ENCODE results near the gene KRT6C. TPM values are rescaled to one million over a fixed set of nuclear protein-coding genes. Genes with fewer than 3 reads are reported as not detected.

Gene KRT6C
- total and polyA plus RNA-seq, 5 experiments from 2014 or later, result not detected

GRCh38 chr12:52444647-52445595 lies 28.7 kb downstream of the KRT6C start:
- H3K27me3 Mint-ChIP-seq, result peaks cover 13 to 41% (median 27%) of the 10 kb centered on the region in 5 donors
- POLR2A ChIA-PET, result no interaction called here

DNA sequence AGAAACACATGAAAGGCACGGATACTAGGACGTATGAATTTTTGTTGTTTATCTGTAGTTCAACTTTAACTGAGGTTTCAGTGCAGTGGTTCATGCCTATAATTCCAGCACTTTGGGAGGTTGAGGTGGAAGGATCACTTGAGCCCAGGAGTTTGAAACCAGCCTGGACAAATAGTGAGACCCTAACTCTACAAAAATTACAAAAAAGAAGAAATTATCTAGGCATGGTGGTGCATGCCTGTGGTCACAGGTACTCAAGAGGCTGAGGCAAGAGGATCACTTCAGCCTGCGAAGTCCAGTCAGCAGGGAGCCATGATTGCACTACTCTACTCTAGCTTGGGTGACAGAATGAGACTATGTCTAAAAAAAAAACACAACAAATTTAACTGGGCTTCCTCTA lies 29.6 kb downstream of the KRT6C start:
- Mint-ChIP-seq H3K27ac (no peak overlapping the region), H3K4me3 (no peak overlapping the region), H3K9me3 (no peaks in the 10 kb centered on the region), H3K4me1 (peaks cover 0 to 6% (median 2%) of the 10 kb centered on the region in 4 donors), H3K36me3 (no peaks in the 10 kb centered on the region), H3K27me3 (peaks cover 16 to 47% (median 28%) of the 10 kb centered on the region in 5 donors)
- ATAC-seq (no peak), DNase-seq (no peak)
- POLR2A ChIA-PET, result no interaction called here

More at GRCh38 chr12:52444647-52445595, 28.7 kb downstream of the KRT6C start:
- Mint-ChIP-seq H3K4me1 (peaks cover 0 to 6% (median 2%) of the 10 kb centered on the region in 4 donors), H3K9me3 (no peaks in the 10 kb centered on the region), H3K4me3 (no peak overlapping the region), H3K27ac (no peak overlapping the region), H3K36me3 (no peaks in the 10 kb centered on the region)
- ATAC-seq (no peak), DNase-seq (no peak)

DNA sequence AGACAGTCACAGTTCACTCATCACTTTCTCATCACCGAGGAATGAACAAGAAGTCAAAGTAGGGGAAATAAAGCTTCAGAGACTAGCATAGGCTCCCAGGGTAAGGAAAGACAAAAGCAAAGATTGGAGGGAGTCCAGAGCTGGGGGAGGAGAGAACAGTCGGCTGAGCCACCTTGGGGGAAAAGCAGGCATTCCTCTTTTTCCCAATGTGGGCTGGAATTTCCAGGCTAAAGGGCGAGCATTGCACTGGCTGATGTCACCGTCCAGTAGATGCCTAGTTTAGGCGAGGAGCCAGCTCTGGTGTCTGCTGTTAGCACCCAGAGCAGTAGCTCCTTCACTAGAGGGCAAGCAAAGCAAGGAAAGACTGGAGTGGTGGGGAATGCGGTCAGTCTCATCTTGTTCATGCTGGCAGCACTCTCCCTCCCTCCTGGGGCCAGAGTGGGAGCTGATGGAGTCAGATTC lies 31.0 kb downstream of the KRT6C start:
- ATAC-seq, result no peak
- POLR2A ChIA-PET, result no interaction called here
- peaks cover 16 to 41% (median 28%) of the 10 kb centered on the region in 5 donors for H3K27me3 Mint-ChIP-seq

DNA sequence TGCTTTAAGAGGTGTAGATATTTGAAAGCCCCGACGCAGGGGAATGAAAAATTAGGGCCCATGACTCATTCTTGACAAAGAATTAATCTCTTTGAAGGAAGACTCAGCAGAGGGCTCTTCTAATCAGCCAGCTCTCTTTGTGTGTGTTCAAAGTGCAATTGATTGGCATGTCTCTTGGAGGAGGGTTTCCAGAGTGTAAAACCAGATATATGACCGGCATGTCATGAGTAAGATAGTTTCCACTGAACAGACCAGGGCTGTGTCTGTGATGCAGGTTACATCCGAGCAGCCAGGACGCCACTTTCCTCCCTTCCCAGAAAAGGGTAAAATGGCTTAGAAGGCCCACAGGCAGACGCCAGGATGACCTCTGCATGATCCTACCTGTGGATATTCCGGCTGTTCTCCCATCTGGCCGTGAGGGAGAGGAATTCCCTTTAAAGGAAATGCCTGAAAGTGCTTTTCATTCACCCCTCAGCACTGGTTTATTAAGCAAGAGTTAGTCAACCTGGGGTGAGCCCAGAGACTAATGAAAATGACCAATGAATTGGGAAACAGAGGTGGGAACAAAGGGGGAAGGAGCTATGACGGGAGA lies 32.2 kb downstream of the KRT6C start:
- POLR2A ChIA-PET, result no interaction called here
- H3K9me3 Mint-ChIP-seq, result no peaks in the 10 kb centered on the region
- DNase-seq (no peak), ATAC-seq (no peak)
- peaks cover 0 to 3% (median 2%) of the 10 kb centered on the region in 4 donors for H3K4me1 Mint-ChIP-seq
- peaks cover 22 to 51% (median 35%) of the 10 kb centered on the region in 5 donors for H3K27me3 Mint-ChIP-seq
- no peak overlapping the region for H3K27ac Mint-ChIP-seq
- H3K4me3 Mint-ChIP-seq, result no peak overlapping the region
- H3K36me3 Mint-ChIP-seq, result no peaks in the 10 kb centered on the region

More for the DNA sequence above, 31.0 kb downstream of the KRT6C start:
- H3K36me3 Mint-ChIP-seq, result no peaks in the 10 kb centered on the region
- no peak overlapping the region for H3K4me3 Mint-ChIP-seq
- H3K4me1 Mint-ChIP-seq, result peaks cover 0 to 6% (median 0%) of the 10 kb centered on the region in 4 donors
- no peak overlapping the region for H3K27ac Mint-ChIP-seq
- no peak for DNase-seq
- H3K9me3 Mint-ChIP-seq, result no peaks in the 10 kb centered on the region

DNA sequence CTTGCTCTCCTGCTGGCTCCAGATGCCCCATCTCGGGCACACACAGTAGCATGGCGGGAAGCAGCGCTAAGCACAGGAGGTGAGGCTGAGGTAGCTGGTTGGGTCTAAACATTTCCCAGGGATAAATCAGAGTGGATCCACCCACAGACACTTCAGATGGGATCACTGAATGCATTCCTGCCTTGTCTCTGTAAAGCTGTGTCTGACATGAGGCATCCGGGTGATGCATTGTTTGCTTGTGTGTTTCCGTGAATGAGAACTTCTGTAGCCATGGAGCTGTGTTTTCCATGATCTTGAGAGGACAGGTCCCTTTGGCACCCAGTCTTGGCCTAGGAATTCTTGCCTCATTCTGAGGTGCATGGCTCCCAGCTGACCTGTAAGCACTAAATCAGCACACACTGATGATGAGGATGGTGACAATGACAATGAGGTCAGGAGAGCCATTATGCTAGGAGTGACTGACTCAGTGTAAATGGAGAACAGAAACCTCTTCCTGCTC lies 32.7 kb downstream of the KRT6C start:
- DNase-seq (no peak), ATAC-seq (no peak)
- POLR2A ChIA-PET, result no interaction called here
- Mint-ChIP-seq H3K4me3 (no peak overlapping the region), H3K36me3 (no peaks in the 10 kb centered on the region), H3K4me1 (peaks cover 0 to 3% (median under 1%) of the 10 kb centered on the region in 4 donors), H3K27ac (no peak overlapping the region), H3K9me3 (no peaks in the 10 kb centered on the region), H3K27me3 (peaks cover 22 to 52% (median 33%) of the 10 kb centered on the region in 5 donors)

DNA sequence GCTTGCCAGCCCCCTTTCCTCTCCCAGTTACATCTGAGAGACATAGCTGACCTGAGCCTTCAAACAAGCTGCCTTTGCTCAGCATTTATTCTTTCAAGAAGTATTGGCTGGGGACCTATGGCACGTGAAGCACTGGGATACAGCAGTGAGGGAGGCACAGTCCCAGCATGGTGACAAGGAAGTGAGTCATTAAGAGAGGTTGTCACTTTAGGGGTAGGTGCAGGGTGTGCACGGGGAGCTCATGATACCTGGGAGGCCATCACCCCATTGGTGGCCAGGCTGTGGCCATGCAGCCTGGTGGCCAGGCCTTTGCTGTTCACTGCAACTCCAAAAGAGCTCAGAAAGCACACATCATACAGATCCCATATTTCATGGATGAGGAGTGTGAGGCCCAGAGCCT lies 33.8 kb downstream of the KRT6C start:
- no peak for DNase-seq
- Mint-ChIP-seq H3K27ac (no peak overlapping the region), H3K4me1 (peaks cover 0 to 3% (median under 1%) of the 10 kb centered on the region in 4 donors), H3K9me3 (no peaks in the 10 kb centered on the region), H3K27me3 (peaks cover 24 to 62% (median 32%) of the 10 kb centered on the region in 5 donors), H3K4me3 (no peak overlapping the region), H3K36me3 (no peaks in the 10 kb centered on the region)
- no peak for ATAC-seq
- POLR2A ChIA-PET, result no interaction called here

DNA sequence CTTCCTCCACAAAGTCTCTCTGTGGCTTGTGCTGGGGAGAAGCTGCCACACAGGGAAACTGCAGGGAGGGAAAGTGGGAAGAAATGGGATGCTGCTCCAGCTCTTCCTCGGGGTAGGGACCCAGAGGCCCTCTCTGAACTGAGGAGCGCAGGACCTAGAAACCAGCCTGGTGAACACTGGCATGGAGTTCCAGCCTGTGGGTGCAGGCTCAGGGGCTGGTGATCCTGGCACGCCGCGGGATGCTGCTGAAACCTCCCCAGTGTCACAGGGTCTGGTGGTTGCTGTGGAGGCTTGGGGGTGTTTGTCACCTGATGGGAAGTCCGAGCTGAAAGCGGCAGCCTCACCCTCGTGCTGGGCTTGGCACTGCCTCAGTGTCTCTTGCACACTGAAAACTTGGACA lies 34.2 kb downstream of the KRT6C start:
- Mint-ChIP-seq H3K36me3 (no peaks in the 10 kb centered on the region), H3K9me3 (no peaks in the 10 kb centered on the region), H3K27me3 (peaks cover 25 to 66% (median 29%) of the 10 kb centered on the region in 5 donors), H3K27ac (no peak overlapping the region), H3K4me3 (no peak overlapping the region), H3K4me1 (peaks cover 0 to 3% (median under 1%) of the 10 kb centered on the region in 4 donors)
- POLR2A ChIA-PET, result no interaction called here
- no peak for DNase-seq
- ATAC-seq, result no peak

DNA sequence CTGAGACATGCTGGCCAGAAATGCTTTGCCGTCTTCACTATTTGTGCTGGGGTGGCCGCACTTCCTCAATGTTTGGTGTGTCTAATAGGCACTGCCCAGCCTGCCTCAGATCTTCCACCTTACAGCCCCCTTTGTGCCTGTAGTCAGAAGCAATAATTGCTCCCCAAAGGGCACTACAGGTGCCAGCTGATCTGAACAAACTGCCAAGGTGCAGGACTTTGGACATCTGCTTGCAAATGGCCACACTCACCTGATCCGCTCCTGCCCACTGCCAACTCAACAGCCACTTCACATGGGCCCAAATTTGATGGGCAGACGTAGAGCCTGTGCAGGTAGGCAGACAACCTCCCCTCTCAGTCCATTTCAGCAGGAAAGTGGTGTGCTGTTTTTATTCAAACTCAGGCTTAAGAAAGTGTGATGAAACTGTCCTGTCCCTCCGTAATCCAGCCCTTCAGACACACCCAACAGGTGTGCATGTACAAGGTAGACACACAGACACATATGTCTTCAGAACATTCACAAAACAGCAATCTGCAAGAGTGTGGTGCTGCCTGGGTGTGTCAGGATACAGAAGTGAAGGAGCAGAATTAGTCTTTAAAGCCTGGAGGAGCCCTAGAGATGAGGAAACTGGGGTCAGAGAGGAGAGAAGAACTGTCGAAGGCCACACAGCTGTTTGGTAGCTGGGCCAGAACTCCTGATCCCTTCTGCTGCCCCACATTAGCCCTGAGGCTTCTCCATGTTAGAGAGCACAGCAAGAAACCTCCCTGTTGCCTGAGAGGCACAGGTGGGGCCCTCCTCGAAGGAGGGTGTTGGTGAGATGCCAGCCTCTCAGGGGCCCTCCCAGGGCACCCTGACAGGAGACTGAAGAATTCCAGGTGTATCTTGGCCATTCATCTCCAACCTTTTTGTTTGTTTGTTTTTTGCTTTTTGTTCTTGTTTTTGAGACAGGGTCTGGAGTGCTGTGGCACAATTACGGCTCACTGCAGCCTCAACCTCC lies 35.0 kb downstream of the KRT6C start:
- Mint-ChIP-seq H3K27ac (no peak overlapping the region), H3K27me3 (peaks cover 25 to 74% (median 35%) of the 10 kb centered on the region in 5 donors), H3K9me3 (no peaks in the 10 kb centered on the region), H3K4me1 (peaks cover 0 to 3% (median under 1%) of the 10 kb centered on the region in 4 donors), H3K36me3 (no peaks in the 10 kb centered on the region), H3K4me3 (no peak overlapping the region)
- POLR2A ChIA-PET, result no interaction called here
- ATAC-seq, result no peak
- DNase-seq, result no peak

- POLR2A ChIA-PET, result no interaction called here
- Mint-ChIP-seq H3K4me1 (peaks cover 0 to 3% (median under 1%) of the 10 kb centered on the region in 4 donors), H3K27ac (no peak overlapping the region), H3K36me3 (no peaks in the 10 kb centered on the region), H3K4me3 (no peak overlapping the region), H3K27me3 (peaks cover 23 to 75% (median 33%) of the 10 kb centered on the region in 5 donors), H3K9me3 (no peaks in the 10 kb centered on the region)
- DNase-seq (no peak), ATAC-seq (no peak)
Observed at GRCh38 chr12:52437508-52437907, 36.1 kb downstream of the KRT6C start.

DNA sequence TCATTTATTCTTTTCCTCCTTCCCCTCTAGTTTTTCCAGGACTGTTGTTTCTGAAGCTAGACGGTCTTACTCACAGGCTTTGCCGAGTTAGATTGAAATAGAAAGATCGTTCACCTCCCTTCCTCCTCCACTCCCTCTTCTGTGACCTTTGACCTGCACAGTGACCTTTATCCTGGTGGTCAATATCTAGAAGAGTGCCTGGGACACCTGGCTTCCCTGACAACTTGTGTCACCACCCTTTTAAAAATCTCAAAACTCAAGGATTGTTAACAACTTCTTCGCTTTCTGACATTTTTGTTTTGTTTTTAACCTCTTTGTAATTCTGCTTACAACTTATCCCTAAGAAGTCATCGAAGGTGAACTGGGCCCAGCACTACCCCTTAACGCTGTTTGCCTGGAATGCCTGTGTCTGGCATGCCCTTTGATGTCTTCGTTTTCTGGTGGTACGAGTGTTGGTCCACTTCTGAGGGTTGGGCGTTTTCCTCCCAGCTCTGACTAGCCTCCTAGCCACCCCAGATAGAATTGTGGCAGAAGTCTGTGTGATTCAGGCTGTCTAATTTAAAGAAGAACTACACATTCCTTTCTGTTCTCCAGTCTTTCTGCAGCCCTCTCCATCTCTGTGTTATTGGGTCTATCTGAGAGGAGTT lies 36.7 kb downstream of the KRT6C start:
- no peak overlapping the region for H3K4me3 Mint-ChIP-seq
- ATAC-seq, result no peak
- POLR2A ChIA-PET, result no interaction called here
- H3K27me3 Mint-ChIP-seq, result peaks cover 20 to 75% (median 27%) of the 10 kb centered on the region in 5 donors
- peaks cover 0 to 3% (median under 1%) of the 10 kb centered on the region in 4 donors for H3K4me1 Mint-ChIP-seq
- no peaks in the 10 kb centered on the region for H3K9me3 Mint-ChIP-seq
- no peaks in the 10 kb centered on the region for H3K36me3 Mint-ChIP-seq
- DNase-seq, result no peak
- H3K27ac Mint-ChIP-seq, result peak overlapping the region in 1 of 10 donors; percentile 59

GRCh38 chr12:52436000-52436827 lies 37.4 kb downstream of the KRT6C start:
- H3K36me3 Mint-ChIP-seq, result no peaks in the 10 kb centered on the region
- H3K9me3 Mint-ChIP-seq, result no peaks in the 10 kb centered on the region
- no peak for DNase-seq
- POLR2A ChIA-PET, result no interaction called here
- peaks cover 15 to 75% (median 29%) of the 10 kb centered on the region in 5 donors for H3K27me3 Mint-ChIP-seq
- peak overlapping the region in 1 of 10 donors; percentile 11 for H3K27ac Mint-ChIP-seq
- no peak overlapping the region for H3K4me3 Mint-ChIP-seq
- peaks cover 0 to 3% (median under 1%) of the 10 kb centered on the region in 4 donors for H3K4me1 Mint-ChIP-seq
- no peak for ATAC-seq
